EH (cell line): Measurements from ENCODE around the gene APOC4.
"Not testable (repeated sequence)": the region's sequence is repeated elsewhere in the genome, so short reads cannot be mapped to it uniquely, and the experiment has no call there.

Experiments
- DNase-seq: peaks from one replicate; pipeline ENCODE4 v3.0.0-alpha.2; 2015; ENCODE audit warnings: low read depth

Gene APOC4

GRCh38 chr19:44914433-44915206 lies 27.4 kb upstream of the APOC4 start, which contains the start of gene APOC1:
Gene APOC1 (plus strand): TSS chr19:44914608. CDS start chr19:44914892, 284 bp downstream.
- DNase-seq: peak; percentile 80

GRCh38 chr19:44924243-44924725 lies 17.8 kb upstream of the APOC4 start:
- no peak for DNase-seq

- peak; percentile 72 for DNase-seq
Measured at GRCh38 chr19:44925114-44925891, 16.7 kb upstream of the APOC4 start.

- DNase-seq: not testable (repeated sequence)
Measured at GRCh38 chr19:44926245-44927077, 15.6 kb upstream of the APOC4 start.

- peak; percentile 67 for DNase-seq
Measured at GRCh38 chr19:44927746-44928145, 14.3 kb upstream of the APOC4 start.

- no peak for DNase-seq
Measured at GRCh38 chr19:44930088-44930487, 11.9 kb upstream of the APOC4 start.

- DNase-seq: no peak
Measured at GRCh38 chr19:44931541-44931940, 10.5 kb upstream of the APOC4 start.

- DNase-seq: no peak
Measured at GRCh38 chr19:44939668-44940067, 2.4 kb upstream of the APOC4 start.

GRCh38 chr19:44943801-44944249 lies 1.8 kb downstream of the APOC4 start:
- no peak for DNase-seq

GRCh38 chr19:44947041-44947581 lies 5.1 kb downstream of the APOC4 start:
- no peak for DNase-seq

- no peak for DNase-seq
Measured at GRCh38 chr19:44948237-44948636, 6.2 kb downstream of the APOC4 start.

GRCh38 chr19:44948763-44949374 lies 6.8 kb downstream of the APOC4 start:
- DNase-seq: no peak

- no peak for DNase-seq
Measured at GRCh38 chr19:44949550-44949949, 7.5 kb downstream of the APOC4 start.

GRCh38 chr19:44951179-44952159 lies 9.4 kb downstream of the APOC4 start:
- DNase-seq: peak; percentile 78

GRCh38 chr19:44954278-44954648 lies 12.2 kb downstream of the APOC4 start:
- no peak for DNase-seq

- DNase-seq: peak; percentile 97
Measured at GRCh38 chr19:44954649-44955504, 12.8 kb downstream of the APOC4 start, which contains the start of gene CLPTM1. Gene CLPTM1 (plus strand): TSS chr19:44955380. CDS start chr19:44955396, 16 bp downstream.

GRCh38 chr19:44955505-44956439 lies 13.7 kb downstream of the APOC4 start:
- peak; percentile 10 for DNase-seq

- DNase-seq: no peak
Measured at GRCh38 chr19:44957526-44957925, 15.5 kb downstream of the APOC4 start.
